HG03103 (cell line): ENCODE measurements around the gene KCNJ16.

Experiments
- ATAC-seq: cut with Tn5 transposase; IDR thresholded peaks from one replicate; pipeline ENCODE4 v1.9.1; 2021; ENCODE audit warnings: low read depth; ENCODE audit not compliant: unreplicated experiment

The KCNJ16 gene

DNA sequence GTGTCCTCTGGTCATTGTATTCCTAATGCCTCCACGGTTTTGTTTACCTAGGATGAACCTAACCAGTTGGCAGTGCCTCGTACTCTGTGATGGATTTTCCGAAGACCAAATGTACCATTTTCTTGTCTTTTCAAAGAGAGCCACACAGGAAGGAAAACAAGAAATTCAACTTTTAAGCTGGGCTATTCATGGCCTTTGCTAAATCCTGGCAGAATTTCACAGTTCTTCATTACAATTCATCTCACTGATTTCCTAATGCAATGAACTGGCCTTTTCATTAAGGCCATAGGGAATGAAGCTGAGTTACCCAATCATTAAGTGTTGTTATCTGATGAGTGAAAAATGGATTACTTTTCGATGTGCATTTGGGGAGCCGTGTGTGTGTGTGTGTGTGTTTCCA is 7.9 kb upstream of the KCNJ16 start:
- ATAC-seq, result no peak

DNA sequence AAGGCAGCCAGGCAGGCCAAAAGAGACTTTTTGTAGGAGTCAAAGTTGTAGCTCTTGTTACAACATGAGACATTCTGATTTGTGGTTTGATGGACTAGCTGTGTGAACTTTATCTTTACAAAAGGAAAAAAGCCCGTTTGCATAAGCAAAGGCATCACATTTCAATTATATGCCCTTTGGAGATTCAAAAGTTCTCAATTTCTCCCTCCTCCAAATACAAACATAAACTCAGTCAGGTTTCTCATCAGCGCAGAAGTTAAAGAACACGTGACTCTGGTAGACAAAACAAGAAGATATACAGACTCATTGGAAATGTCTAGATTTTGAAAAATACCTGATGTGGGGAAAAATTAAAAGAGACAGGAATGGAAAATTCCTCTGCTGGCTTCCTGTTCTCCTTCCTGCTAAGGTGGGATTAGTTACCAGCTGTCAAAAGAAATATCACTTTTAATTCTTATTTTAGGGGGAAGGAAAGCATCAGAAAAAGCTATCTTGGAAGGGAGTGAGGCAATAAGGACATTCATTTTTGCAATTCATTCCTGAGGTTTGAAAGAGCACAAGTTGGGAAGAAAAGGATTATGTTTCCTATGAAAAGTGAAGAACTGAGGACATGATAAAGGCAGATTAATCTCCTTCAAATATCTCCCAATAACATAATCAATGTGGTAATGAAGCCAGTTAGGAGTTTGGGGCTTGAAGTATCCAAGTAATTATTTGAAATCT is 4.6 kb upstream of the KCNJ16 start:
- no peak for ATAC-seq

DNA sequence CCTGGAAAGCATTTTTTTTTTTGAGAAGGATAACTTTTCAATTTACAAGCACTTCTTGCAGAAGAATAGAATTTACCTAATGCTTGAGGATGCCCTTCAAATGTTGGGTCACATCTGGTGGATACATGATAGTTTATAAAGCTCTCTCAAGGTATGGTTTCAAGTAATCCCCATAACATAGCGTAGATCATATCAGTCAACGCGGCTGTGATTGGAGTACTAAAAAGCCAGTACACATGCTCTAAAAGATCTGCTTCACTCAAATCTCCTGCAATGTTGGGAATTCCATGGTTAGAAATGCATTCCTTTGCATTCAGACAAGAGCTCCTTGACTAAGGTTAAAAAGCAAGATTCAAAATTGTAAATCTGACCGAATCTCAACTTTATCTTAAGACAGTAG is 3.9 kb upstream of the KCNJ16 start:
- ATAC-seq, result no peak

DNA sequence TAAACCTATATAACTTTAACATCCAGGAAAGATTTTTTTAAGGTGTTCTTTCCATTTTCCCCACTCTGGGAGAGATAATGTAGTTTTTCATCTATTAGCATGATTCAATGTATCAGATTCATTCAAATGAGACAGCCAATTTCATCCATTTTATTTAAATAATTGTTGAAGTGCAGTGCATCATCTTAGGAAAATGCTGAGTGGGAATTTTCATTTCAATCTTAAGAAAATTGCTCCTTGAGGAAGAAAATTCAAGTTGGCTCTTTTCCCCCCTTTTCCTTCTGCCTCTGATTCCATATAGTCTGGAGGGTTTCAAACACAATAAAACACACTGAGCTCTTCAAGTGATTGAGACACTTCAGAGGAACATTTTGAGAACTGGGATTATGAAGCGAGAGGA is 3.4 kb upstream of the KCNJ16 start:
- ATAC-seq, result no peak

DNA sequence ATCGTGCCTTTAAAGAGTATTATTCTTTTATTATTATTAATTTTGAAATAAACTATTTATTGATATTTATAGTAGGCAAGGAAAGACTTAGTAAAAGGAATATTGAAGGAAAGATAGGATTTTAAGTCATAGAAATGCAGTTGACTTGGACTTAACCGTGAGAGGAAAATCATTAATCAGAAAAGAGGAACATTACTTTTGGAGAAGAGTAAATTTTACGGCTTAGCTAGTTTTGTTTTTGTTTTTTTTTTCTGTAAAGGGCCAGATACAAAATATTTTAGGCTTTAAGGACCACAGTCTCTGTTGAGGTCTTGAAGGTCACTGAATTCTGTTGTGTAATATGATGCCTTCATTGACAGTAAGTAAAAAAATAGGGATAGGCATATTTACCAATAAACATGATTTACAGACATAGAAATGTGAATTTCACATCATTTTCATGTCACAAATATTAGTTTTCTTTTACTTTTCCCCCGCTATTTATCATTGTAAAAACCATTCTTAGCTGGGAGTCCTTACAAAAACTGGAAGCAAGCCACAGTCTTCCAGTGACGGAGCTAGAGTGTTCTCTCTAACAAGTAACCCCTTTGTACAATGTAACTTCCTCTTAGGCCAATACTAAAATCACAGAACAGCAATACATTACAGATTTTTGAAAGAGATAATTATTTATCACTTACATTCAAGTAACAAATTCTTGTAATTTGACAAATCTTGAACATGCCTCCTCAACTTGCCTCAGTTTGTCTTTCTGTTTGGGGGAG is 2.3 kb upstream of the KCNJ16 start:
- ATAC-seq, result no peak

DNA sequence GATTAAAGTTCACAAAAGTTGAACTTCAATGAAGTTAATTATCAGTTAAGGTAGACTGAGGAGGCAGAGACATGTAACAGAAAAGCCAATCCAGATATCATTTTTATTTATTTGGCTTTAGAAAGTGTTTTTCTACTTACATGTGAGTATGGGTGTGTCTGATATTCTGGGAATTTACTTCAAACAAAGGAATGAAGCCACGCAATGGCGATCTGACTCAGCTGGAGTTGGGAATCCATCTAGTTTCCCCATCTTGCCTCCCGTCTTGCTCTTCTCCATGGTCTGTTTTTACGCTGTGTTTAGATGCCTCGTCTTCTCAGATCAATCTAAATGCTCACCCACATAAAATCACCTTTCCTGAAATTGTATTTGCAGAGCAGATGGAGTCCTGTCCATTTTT is 1.7 kb upstream of the KCNJ16 start:
- no peak for ATAC-seq

DNA sequence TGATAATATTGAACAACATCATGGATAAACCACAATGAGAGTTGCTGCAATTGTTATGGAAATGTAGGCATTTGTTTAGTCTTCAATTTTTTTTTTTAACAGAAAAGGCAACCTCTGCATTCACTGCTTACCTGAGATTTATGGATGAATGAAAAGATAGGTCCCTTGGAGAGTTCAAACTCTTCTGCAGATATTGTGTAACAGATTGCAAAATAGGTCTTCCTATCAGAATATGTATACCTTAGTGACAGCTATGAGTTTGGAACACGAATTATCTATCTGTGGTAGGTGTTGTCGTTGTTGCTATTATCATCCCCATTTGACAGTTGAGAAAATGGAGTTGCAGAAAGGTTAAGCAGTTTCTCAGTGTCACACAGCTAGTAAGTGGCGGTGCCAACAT is 1.2 kb upstream of the KCNJ16 start:
- ATAC-seq, result no peak

DNA sequence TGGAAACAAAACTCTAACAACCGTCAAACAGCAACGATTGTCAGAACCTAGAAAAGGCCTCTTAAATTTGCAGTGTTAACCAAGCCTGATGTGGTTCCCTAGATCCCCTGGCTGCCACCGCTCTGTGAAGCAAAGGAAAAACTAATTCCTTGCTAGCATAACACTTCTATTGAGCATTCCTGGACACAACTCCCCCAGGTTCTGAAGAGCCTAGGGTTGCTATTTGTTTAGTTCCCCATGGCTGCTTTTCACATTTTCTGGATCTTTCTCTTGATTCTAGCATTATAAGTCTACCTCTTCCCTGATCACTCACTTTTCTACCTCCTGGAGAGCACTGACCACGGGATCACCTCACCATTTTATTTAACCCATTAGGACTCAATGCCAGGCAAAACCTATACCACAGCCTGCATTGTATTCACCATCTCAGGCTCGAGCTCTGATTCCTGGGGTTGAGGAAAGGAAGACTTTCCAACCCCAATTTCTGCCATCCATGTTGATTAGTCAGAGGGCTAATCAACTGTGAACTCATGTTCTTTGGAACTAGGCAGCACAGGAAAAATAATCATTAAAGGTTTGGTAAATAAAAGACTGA is 692 bp upstream of the KCNJ16 start:
- ATAC-seq, result no peak

DNA sequence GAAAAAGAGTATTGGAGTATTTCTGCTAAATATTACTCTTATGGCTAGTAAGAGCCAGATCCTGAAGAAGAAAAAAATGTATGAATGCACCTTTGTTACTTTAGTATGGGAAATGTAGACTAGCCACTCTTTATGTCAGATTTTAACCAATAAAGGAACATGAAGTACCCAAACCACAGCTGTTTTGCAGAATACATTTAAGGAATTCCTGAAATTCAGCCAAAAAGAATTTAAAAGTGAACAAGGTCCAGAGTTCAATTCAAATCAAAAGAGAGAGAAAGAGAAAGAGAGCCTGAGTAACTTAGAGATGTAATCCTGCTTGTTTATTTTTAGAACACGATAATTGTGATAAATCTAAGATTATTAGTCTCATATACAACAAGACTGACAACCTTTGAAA is 1.2 kb downstream of the KCNJ16 start:
- ATAC-seq, result no peak

DNA sequence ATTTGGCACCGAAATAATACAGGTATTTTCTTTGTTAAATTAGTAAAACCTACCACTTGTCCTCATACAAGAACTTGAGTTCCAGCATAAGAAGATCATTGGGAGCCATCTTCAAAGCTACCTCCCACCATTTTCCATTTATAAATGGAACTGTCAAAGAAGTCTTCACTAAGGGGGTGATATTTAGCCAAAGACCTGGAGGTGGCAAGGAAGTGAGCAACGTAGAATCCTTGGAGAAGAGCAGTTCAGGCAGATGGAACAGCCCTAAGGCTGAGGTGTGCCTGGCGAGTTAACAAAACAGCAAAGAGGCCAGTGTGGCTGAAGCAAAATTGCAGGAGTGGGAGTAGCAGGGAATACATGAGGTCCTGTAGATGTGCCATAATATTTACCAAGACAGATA is 1.8 kb downstream of the KCNJ16 start:
- ATAC-seq, result no peak

DNA sequence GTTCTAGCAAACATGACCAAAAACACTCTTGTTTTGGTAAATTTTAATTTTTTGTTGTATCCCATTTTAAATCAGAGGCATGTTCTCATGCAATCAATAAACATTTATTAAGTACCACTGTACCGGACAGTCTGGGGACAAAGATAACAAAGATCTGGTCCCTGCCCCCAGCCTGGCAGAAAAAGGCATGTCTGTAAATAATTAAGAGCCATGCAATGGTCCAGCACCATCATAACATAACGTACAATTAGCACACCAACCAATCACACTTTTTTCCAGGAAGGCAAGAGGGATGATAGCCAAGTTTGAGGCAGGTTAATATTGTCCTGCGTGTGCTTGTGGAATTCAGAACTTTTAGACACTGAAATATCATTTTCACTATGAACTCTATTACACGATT is 3.5 kb downstream of the KCNJ16 start:
- no peak for ATAC-seq

DNA sequence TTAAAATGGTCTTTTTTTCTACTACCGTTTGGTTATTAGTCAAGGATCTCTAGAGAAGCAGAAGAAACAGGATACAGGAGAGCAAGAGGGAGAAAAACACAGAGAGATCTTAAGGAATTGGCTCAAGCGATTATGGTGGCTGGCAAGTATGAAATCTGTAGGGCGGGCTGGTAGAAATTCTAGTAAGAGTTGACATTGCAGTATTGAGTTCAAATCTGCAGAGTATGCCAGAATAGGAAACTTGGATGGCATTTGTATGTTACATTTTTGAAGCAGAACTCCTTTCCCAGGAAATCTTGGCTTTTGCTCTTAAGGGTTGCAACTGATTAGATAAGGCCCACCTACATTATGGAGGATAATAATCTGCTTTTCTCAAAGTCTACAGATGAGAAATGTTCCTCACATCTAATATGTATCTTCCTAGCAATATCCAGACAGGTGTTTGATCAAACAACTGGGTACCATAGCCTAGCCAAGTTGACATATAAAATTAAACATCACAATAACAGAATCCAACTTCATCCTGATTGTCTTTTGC is 4.0 kb downstream of the KCNJ16 start:
- ATAC-seq, result no peak

DNA sequence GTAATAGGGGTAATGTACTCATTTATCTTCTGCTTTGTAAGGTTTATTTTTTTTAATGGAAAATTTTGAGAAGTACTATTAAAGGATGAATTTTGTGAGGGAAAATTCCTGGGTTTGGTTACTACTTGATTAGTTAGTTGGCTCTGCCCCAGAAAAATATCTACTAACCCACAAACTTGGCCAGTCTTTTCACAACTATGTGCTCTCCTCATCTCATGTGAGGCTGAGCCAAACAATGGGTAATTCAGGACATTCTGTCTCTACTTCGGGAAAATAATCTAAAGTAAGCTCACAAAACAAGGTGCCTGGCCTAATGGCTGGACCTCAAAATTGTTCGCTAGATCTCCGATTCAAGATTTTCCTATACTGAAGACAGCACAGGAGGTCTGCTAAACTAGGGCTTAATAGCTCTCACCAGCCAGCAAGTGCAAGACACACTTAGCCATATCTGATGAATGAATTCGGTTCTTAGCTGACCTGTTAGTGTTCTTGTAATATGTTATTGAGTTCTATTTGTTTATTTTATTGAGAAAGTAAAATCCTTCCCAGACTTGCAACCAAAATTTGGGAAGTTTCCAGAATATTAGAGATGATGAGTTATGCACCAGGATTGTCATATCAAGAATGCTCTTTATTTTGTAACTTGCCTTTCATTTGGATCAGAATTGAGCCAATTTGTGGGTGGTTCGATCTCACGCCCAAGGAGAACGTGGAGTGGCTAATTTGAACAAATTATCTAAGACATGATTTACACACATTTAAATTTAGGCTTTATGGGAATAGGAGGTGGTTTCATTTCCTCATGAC is 5.7 kb downstream of the KCNJ16 start:
- no peak for ATAC-seq

DNA sequence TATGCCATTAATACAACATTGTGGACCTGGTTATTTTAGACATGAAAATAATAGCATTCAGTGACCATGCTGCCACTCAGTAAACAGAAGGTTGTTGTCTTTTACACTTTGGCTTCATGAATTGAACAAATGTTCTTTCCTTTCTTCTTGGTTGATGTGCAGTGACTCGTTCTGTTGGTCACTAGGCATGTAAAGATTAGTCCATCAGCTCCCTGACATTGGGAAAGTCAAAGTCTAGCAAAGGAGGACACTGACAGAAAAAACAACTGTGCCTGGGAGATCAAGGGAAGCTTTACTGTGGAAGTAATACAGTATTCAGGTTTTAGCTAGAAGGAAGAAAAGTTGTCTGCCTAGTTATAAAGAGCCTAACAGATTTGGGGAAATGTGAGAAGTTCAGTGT is 6.9 kb downstream of the KCNJ16 start:
- no peak for ATAC-seq

DNA sequence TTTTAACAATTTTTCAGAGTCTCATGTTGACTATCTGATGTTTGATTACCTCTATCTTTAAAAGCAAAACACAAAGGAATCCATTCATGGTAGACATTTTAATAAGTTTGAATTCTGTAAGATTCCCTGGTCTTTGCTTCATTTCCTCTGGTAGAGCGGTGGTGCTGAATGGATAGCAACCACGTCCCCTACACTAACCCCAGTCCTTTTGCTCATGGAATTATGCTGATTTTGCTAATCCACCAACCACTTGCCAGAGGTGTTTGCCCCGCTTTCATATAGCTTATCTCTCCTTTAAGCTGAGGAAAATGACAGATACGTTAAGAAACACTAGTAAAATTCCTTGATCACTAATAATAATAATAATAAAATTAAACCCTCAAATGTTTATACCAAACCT is 9.5 kb downstream of the KCNJ16 start:
- ATAC-seq, result no peak

DNA sequence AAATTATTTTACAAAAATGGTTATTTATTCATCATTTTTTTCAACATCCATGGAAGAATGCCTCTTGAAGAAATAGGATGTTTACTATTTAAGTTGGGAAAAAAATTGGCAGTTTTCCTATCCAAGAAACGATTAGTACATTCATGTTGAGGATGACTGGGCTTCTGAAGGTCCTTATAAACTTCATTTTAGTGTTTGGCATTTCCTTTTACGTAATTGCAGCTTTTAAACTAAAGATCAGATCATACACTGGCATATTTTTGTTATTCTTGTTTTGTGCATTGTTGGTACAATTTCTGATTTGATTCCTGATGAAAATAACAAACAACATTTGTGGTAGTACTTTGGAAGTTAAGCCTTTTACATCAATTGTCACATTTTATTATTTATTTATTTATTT is 11.5 kb downstream of the KCNJ16 start:
- no peak for ATAC-seq

DNA sequence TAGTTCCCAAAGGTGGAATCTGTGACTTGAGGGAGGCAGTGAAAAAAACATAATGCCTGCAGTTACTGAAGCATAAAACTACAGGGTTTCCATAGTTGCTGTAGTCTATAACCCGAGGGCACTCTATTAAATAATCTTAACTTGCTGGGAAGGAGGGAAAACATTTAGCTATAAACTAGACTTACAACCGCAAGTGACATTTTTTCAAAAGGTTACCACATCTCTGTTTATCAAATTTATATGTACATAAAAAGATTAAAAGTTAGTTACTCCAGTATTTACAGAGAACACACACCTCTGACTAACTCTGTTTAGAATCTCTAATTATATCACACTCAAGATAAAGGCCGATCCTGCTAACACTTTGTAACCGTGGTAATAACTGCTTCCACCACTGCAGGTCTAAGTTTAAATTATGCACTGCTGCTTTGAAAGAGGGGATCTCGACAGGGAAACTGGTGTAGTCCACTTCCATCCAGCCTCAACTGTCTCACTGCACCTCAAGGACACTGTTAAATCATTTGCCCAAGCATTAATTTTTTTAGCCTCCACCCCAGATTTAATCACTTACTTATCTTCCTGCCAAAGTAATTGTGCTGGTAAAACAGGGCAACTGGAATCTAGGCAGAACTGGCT is 14.6 kb downstream of the KCNJ16 start:
- no peak for ATAC-seq

DNA sequence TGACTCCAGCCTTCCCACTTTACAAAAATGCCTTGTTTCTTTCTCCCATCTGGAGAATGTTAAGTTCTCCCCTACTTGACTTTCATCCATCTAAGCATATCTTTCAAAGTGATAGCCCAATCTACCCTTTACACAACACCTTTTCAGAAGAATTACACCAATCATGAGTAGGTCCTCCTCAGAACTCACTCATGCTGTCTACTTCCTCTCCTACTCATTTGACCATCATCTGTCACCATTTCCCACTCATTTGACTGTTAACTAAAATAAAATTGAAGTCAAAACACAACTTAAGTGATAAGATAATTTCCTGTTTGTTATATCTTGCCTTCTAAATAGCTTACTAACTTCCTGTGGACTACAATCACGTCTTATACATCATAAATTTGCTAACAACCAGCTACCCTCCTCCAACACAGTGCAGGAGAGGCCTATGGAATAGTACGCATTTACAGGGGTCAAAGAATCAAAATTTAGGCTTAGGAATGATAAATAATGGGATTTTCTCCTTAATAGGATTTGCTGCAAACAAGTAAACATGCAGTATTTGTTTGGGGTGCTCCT is 16.1 kb downstream of the KCNJ16 start:
- ATAC-seq, result no peak

DNA sequence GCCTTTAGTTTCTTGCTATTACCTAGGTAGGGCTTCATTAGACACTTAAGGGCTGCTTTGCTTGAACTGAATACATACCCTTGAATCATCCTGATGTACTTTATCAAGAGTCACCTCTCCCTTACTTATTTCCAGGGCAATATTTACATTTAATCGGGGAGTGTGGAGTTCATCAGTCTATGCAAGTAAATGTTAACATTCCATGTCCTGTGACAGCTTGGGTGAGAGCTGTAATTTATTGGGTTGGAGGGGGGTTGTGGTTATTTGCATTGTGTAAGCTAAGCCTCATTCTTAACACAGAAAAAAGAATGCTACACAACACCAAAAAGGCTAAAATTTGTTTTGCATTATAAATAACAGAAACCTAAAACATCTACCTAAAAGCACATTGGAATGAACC is 16.7 kb downstream of the KCNJ16 start:
- ATAC-seq, result no peak

DNA sequence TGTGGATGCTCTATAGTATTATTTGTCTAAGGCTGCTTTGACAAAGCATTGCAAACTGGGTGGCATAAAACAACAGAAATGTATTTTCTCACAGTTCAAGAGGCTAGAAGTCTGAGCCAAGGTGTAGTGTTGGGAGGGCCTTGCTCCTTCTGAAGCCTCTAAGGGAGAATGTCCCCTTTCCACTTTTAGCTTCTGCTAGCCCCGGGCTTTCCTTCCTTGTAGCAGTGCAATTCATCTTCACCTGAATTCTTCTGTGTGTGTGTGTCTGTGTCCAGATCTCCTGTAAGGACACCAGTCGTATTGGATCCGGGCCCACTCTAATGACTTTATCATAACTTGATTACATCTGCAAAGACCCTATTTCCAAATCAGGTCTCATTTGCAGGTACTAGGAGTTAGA is 18.1 kb downstream of the KCNJ16 start:
- ATAC-seq, result no peak
